HepG2 (cell line): ENCODE data around the gene CBX2. TPM values are rescaled to one million over a fixed set of nuclear protein-coding genes. Genes with fewer than 3 reads are reported as not detected.

ENCODE experiments used
- BCL3 ChIP-seq: sonication (generic); formaldehyde crosslinking; IDR thresholded peaks from 2 replicates; pipeline ENCODE4 v1.5.1; 2020; ENCODE audit warnings: mild to moderate bottlenecking, missing genetic modification reagents, moderate library complexity
- CEBPZ ChIP-seq: IDR thresholded peaks from 2 replicates; pipeline ENCODE4 v1.6.1; 2012; ENCODE audit warnings: low read length, improper control_type of control experiment
- CENPX ChIP-seq: sonication (generic); formaldehyde crosslinking; IDR thresholded peaks from 2 replicates; pipeline ENCODE4 v1.9.0; 2021; ENCODE audit warnings: mild to moderate bottlenecking, missing genetic modification reagents, moderate library complexity
- HNRNPLL ChIP-seq: fragments of 200-400 bp; formaldehyde crosslinking; IDR thresholded peaks from 2 replicates; pipeline ENCODE4 v1.6.1; 2017; ENCODE audit warnings: mild to moderate bottlenecking, low read depth, low read length; ENCODE audit not compliant: poor library complexity, severe bottlenecking
- KDM5B ChIP-seq: sonication (generic); formaldehyde crosslinking; IDR thresholded peaks from 2 replicates; pipeline ENCODE4 v1.4.0; 2020; ENCODE audit warnings: missing genetic modification reagents, mild to moderate bottlenecking, borderline replicate concordance
- PLSCR1 ChIP-seq: sonication (generic); formaldehyde crosslinking; IDR thresholded peaks from 2 replicates; pipeline ENCODE4 v1.5.0; 2020; ENCODE audit warnings: missing genetic modification reagents, mild to moderate bottlenecking, borderline replicate concordance
- PRDM4 ChIP-seq: sonication (generic); formaldehyde crosslinking; IDR thresholded peaks from 2 replicates; pipeline ENCODE4 v1.9.0; 2021; ENCODE audit warnings: missing genetic modification reagents, borderline replicate concordance
- RORA ChIP-seq: sonication (generic); formaldehyde crosslinking; IDR thresholded peaks from 2 replicates; pipeline ENCODE4 v1.5.0; 2020; ENCODE audit warnings: mild to moderate bottlenecking, missing genetic modification reagents, moderate library complexity
- TRIM22 ChIP-seq: fragments of 450-650 bp; IDR thresholded peaks from 2 replicates; pipeline ENCODE4 v1.6.1; 2017
- ZNF264 ChIP-seq: sonication (generic); formaldehyde crosslinking; IDR thresholded peaks from 2 replicates; pipeline ENCODE4 v1.4.0; 2020; ENCODE audit warnings: missing genetic modification reagents
- ZNF446 ChIP-seq: sonication (generic); formaldehyde crosslinking; IDR thresholded peaks from 2 replicates; pipeline ENCODE4 v1.5.0; 2020; ENCODE audit warnings: mild to moderate bottlenecking, missing genetic modification reagents
- ZNF530 ChIP-seq: sonication (generic); formaldehyde crosslinking; IDR thresholded peaks from 2 replicates; pipeline ENCODE4 v1.5.0; 2020; ENCODE audit warnings: low read depth, mild to moderate bottlenecking, missing genetic modification reagents
- ZNF713 ChIP-seq: sonication (generic); formaldehyde crosslinking; IDR thresholded peaks from 2 replicates; pipeline ENCODE4 v1.4.0; 2020; ENCODE audit warnings: mild to moderate bottlenecking, missing genetic modification reagents
- ZSCAN20 ChIP-seq: sonication (generic); formaldehyde crosslinking; IDR thresholded peaks from 2 replicates; pipeline ENCODE4 v1.4.0; 2020; ENCODE audit warnings: missing genetic modification reagents, mild to moderate bottlenecking, borderline replicate concordance
- polyA plus RNA-seq, 8 experiments: library from polyadenylated mRNA; depleted of rRNA in 3 of 8; stranded (reverse) in 7 of 8; unstranded in 1 of 8; fragments of >200 nt; fragmentation: Illumina TruSeq in 4 of 8; extraction: Trizol in 4 of 8; gene quantifications; 2 replicates each; pipeline versions ENCODE4 v1.2.1 to v1.2.3, GENCODE V29; 2011 to 2016; ENCODE audit warnings: low read depth in 4 of 8, missing spikeins in 1 of 8, mixed read lengths in 1 of 8; ENCODE audit not compliant: insufficient read depth in 1 of 8
- total RNA-seq, 5 experiments: library from RNA; depleted of rRNA; stranded (reverse); fragments of >200 nt; fragmentation: Illumina TruSeq; extraction: Trizol; gene quantifications; 2 replicates each; pipeline ENCODE4 v1.2.3, GENCODE V29; 2016; ENCODE audit warnings: low read depth in 1 of 5

The CBX2 gene
- total and polyA plus RNA-seq, 2 of the 13 experiments (the other 11 are each of a cell fraction or from before 2014, with no cell fraction given): 14.5 to 31.1 TPM

- TF ChIP-seq PRDM4 (CRISPR knock-in tag) (no peak), TRIM22 (no peak), ZNF264 (no peak), ZNF530 (no peak), RORA (CRISPR knock-in tag) (no peak), ZSCAN20 (CRISPR knock-in tag) (no peak), CENPX (CRISPR knock-in tag) (no peak), CEBPZ (no peak), KDM5B (peak; percentile 76; the same call in 1 of the 2 replicates), ZNF713 (CRISPR knock-in tag) (no peak), BCL3 (CRISPR knock-in tag) (no peak; the same call in 1 of the 2 replicates), PLSCR1 (CRISPR knock-in tag) (no peak), HNRNPLL (peak; percentile 33), ZNF446 (no peak)
These were observed 31.0 kb downstream of the CBX2 start (continued) for GRCh38 chr17:79808763-79809529.
